Activated T-cell treated with anti-CD3 and anti-CD28 coated beads, Interleukin-2, amount 50 U/mL, for 4 hours (primary cell): ENCODE results near the gene ABTB1. TPM values are rescaled to one million over a fixed set of nuclear protein-coding genes. Genes with fewer than 3 reads are reported as not detected.
"Not testable (repeated sequence)": the region's sequence is repeated elsewhere in the genome, so short reads cannot be mapped to it uniquely, and the experiment has no call there.

ENCODE experiments used
- ATAC-seq, 2 donors: fragments of 200-7000 bp; cut with Tn5 transposase; one replicate each; pipeline ENCODE4 v1.10.0; 2021
- DNase-seq: peaks from one replicate; pipeline ENCODE4 v3.0.0-alpha.2; 2020
- H3K27me3 Mint-ChIP-seq: one replicate; pipeline ENCODE4 v1.8.0; 2021; ENCODE audit warnings: low read depth, mixed read lengths
- H3K36me3 Mint-ChIP-seq: one replicate; pipeline ENCODE4 v1.8.0; 2022; ENCODE audit warnings: mixed read lengths; ENCODE audit not compliant: insufficient read depth
- H3K4me1 Mint-ChIP-seq: one replicate; pipeline ENCODE4 v1.8.0; 2021; ENCODE audit warnings: low read depth, mixed read lengths
- H3K4me3 Mint-ChIP-seq: one replicate; pipeline ENCODE4 v1.8.0; 2021; ENCODE audit warnings: mild to moderate bottlenecking, moderate library complexity, mixed read lengths
- H3K9me3 Mint-ChIP-seq: one replicate; pipeline ENCODE4 v1.8.0; 2021; ENCODE audit warnings: mixed read lengths
- total RNA-seq, 3 donors: library from RNA; stranded (reverse); gene quantifications; one replicate each; pipeline ENCODE4 v1.2.1, GENCODE V29; 2021

The ABTB1 gene
- total RNA-seq, 3 donors from 2014 or later, result 4.7 to 8.8 (median 6.1) TPM

GRCh38 chr3:127673191-127674100 lies 694 bp downstream of the ABTB1 start:
- ATAC-seq (peak; percentile 62), DNase-seq (peak; percentile 32)
- H3K9me3 Mint-ChIP-seq, result no peaks in the 10 kb centered on the region
- peak overlapping the region; percentile 85 for H3K4me3 Mint-ChIP-seq
- peaks cover 29% of the 10 kb centered on the region for H3K4me1 Mint-ChIP-seq
- peaks cover 8% of the 10 kb centered on the region for H3K36me3 Mint-ChIP-seq
- H3K27me3 Mint-ChIP-seq, result no peaks in the 10 kb centered on the region

GRCh38 chr3:127674101-127674721 lies 1.5 kb downstream of the ABTB1 start:
- no peak for DNase-seq
- Mint-ChIP-seq H3K4me3 (peak overlapping the region; percentile 85), H3K9me3 (no peaks in the 10 kb centered on the region), H3K27me3 (no peaks in the 10 kb centered on the region), H3K4me1 (peaks cover 29% of the 10 kb centered on the region), H3K36me3 (peaks cover 8% of the 10 kb centered on the region)
- ATAC-seq, result no peak

GRCh38 chr3:127674790-127675189 lies 2.0 kb downstream of the ABTB1 start:
- peak overlapping the region; percentile 60 for H3K4me3 Mint-ChIP-seq

GRCh38 chr3:127675651-127676391 lies 3.1 kb downstream of the ABTB1 start:
- DNase-seq (no peak), ATAC-seq (no peak)
- peaks cover 8% of the 10 kb centered on the region for H3K36me3 Mint-ChIP-seq
- H3K4me1 Mint-ChIP-seq, result peaks cover 29% of the 10 kb centered on the region
- H3K9me3 Mint-ChIP-seq, result no peaks in the 10 kb centered on the region
- no peak overlapping the region for H3K4me3 Mint-ChIP-seq
- H3K27me3 Mint-ChIP-seq, result no peaks in the 10 kb centered on the region

More at GRCh38 chr3:127674790-127675189, 2.0 kb downstream of the ABTB1 start:
- DNase-seq (no peak), ATAC-seq (no peak)
- Mint-ChIP-seq H3K4me1 (peaks cover 29% of the 10 kb centered on the region), H3K36me3 (peaks cover 8% of the 10 kb centered on the region), H3K9me3 (no peaks in the 10 kb centered on the region), H3K27me3 (no peaks in the 10 kb centered on the region)

GRCh38 chr3:127676456-127676855 lies 3.7 kb downstream of the ABTB1 start:
- DNase-seq (no peak), ATAC-seq (no peak)
- H3K4me1 Mint-ChIP-seq, result peaks cover 28% of the 10 kb centered on the region
- no peaks in the 10 kb centered on the region for H3K9me3 Mint-ChIP-seq
- H3K36me3 Mint-ChIP-seq, result peaks cover 8% of the 10 kb centered on the region
- no peak overlapping the region for H3K4me3 Mint-ChIP-seq
- no peaks in the 10 kb centered on the region for H3K27me3 Mint-ChIP-seq

- no peak overlapping the region for H3K4me3 Mint-ChIP-seq
- peaks cover 8% of the 10 kb centered on the region for H3K36me3 Mint-ChIP-seq
- H3K27me3 Mint-ChIP-seq, result no peaks in the 10 kb centered on the region
Measured at GRCh38 chr3:127676921-127677351, 4.2 kb downstream of the ABTB1 start.

GRCh38 chr3:127677541-127678314 lies 5.0 kb downstream of the ABTB1 start:
- no peak overlapping the region for H3K4me3 Mint-ChIP-seq
- ATAC-seq (no peak), DNase-seq (no peak)
- H3K27me3 Mint-ChIP-seq, result no peaks in the 10 kb centered on the region
- peaks cover 28% of the 10 kb centered on the region for H3K4me1 Mint-ChIP-seq
- H3K36me3 Mint-ChIP-seq, result peaks cover 8% of the 10 kb centered on the region
- H3K9me3 Mint-ChIP-seq, result no peaks in the 10 kb centered on the region

More at GRCh38 chr3:127676921-127677351, 4.2 kb downstream of the ABTB1 start:
- ATAC-seq, result no peak
- H3K9me3 Mint-ChIP-seq, result no peaks in the 10 kb centered on the region
- peaks cover 26% of the 10 kb centered on the region for H3K4me1 Mint-ChIP-seq
- no peak for DNase-seq

- no peaks in the 10 kb centered on the region for H3K27me3 Mint-ChIP-seq
- peaks cover 28% of the 10 kb centered on the region for H3K4me1 Mint-ChIP-seq
- H3K4me3 Mint-ChIP-seq, result no peak overlapping the region
- DNase-seq (no peak), ATAC-seq (no peak)
- H3K36me3 Mint-ChIP-seq, result peaks cover 8% of the 10 kb centered on the region
- H3K9me3 Mint-ChIP-seq, result no peaks in the 10 kb centered on the region
Measured at GRCh38 chr3:127678315-127678599, 5.5 kb downstream of the ABTB1 start.

GRCh38 chr3:127678611-127679533 lies 6.1 kb downstream of the ABTB1 start:
- H3K4me1 Mint-ChIP-seq, result peaks cover 28% of the 10 kb centered on the region
- ATAC-seq, result no peak
- H3K27me3 Mint-ChIP-seq, result no peaks in the 10 kb centered on the region
- no peaks in the 10 kb centered on the region for H3K9me3 Mint-ChIP-seq
- DNase-seq, result no peak
- no peak overlapping the region for H3K4me3 Mint-ChIP-seq
- peaks cover 8% of the 10 kb centered on the region for H3K36me3 Mint-ChIP-seq

GRCh38 chr3:127679534-127680145 lies 6.9 kb downstream of the ABTB1 start:
- peaks cover 8% of the 10 kb centered on the region for H3K36me3 Mint-ChIP-seq
- H3K9me3 Mint-ChIP-seq, result no peaks in the 10 kb centered on the region
- DNase-seq, result no peak
- no peak overlapping the region for H3K4me3 Mint-ChIP-seq
- ATAC-seq, result no peak
- H3K27me3 Mint-ChIP-seq, result no peaks in the 10 kb centered on the region
- peaks cover 26% of the 10 kb centered on the region for H3K4me1 Mint-ChIP-seq

GRCh38 chr3:127680146-127680661 lies 7.5 kb downstream of the ABTB1 start:
- ATAC-seq (no peak), DNase-seq (no peak)
- Mint-ChIP-seq H3K4me1 (peaks cover 21% of the 10 kb centered on the region), H3K4me3 (no peak overlapping the region), H3K27me3 (no peaks in the 10 kb centered on the region), H3K36me3 (peaks cover 8% of the 10 kb centered on the region), H3K9me3 (no peaks in the 10 kb centered on the region)

- peaks cover 18% of the 10 kb centered on the region for H3K4me1 Mint-ChIP-seq
- H3K27me3 Mint-ChIP-seq, result no peaks in the 10 kb centered on the region
- no peak overlapping the region for H3K4me3 Mint-ChIP-seq
- DNase-seq (no peak), ATAC-seq (no peak)
- no peaks in the 10 kb centered on the region for H3K9me3 Mint-ChIP-seq
- peaks cover 5% of the 10 kb centered on the region for H3K36me3 Mint-ChIP-seq
Measured at GRCh38 chr3:127680798-127681221, 8.1 kb downstream of the ABTB1 start.

GRCh38 chr3:127682175-127682554 lies 9.4 kb downstream of the ABTB1 start:
- H3K27me3 Mint-ChIP-seq, H3K4me3 Mint-ChIP-seq, H3K36me3 Mint-ChIP-seq, H3K9me3 Mint-ChIP-seq, ATAC-seq, DNase-seq: not testable (repeated sequence)
- peaks cover 14% of the 10 kb centered on the region for H3K4me1 Mint-ChIP-seq
